Small intestine (tissue), 7 donors: ENCODE data around the gene KRT24. TPM values are rescaled to one million over a fixed set of nuclear protein-coding genes. Genes with fewer than 3 reads are reported as not detected.

Source experiments
- DNase-seq, 2 donors: peaks; one replicate each; pipeline versions ENCODE4 v3.0.0 to v3.0.0-alpha.2; 2013
- FAIRE-seq: peaks from 2 replicates; lab custom pipeline; 2012; peaks lifted over from hg19 to GRCh38; lab: Jason Lieb, UNC
- H3K27ac ChIP-seq, 3 donors: one replicate each; pipeline ENCODE4 v1.5.1; 2013; ENCODE audit warnings: low read length in 2 of 3, mild to moderate bottlenecking in 2 of 3, control low read depth in 1 of 3, inconsistent platforms in 1 of 3, low read depth in 1 of 3, moderate library complexity in 1 of 3
- H3K27me3 ChIP-seq, 3 donors: one replicate each; pipeline ENCODE4 v1.6.1; 2013; ENCODE audit warnings: low read length in 3 of 3, inconsistent platforms in 1 of 3; ENCODE audit not compliant: control insufficient read depth in 3 of 3, insufficient read depth in 3 of 3
- H3K36me3 ChIP-seq, 3 donors: one replicate each; pipeline ENCODE4 v1.6.1; 2013; ENCODE audit warnings: low read length in 3 of 3, inconsistent platforms in 1 of 3, low read depth in 1 of 3, mild to moderate bottlenecking in 1 of 3, moderate library complexity in 1 of 3; ENCODE audit not compliant: control insufficient read depth in 3 of 3, insufficient read depth in 2 of 3
- H3K4me1 ChIP-seq, 3 donors: one replicate each; pipeline ENCODE4 v1.6.1; 2013; ENCODE audit warnings: low read length in 2 of 3, inconsistent platforms in 1 of 3, low read depth in 1 of 3, mild to moderate bottlenecking in 1 of 3, moderate library complexity in 1 of 3; ENCODE audit not compliant: control insufficient read depth in 3 of 3, insufficient read depth in 2 of 3
- H3K4me3 ChIP-seq, 3 donors: one replicate each; pipeline ENCODE4 v1.5.1; 2013; ENCODE audit warnings: low read length in 3 of 3, control low read depth in 1 of 3, inconsistent platforms in 1 of 3, low read depth in 1 of 3, mild to moderate bottlenecking in 1 of 3, moderate library complexity in 1 of 3
- H3K9me3 ChIP-seq, 2 donors: one replicate each; pipeline ENCODE4 v1.6.1; 2013; ENCODE audit warnings: low read depth in 1 of 2, low read length in 1 of 2; ENCODE audit not compliant: control insufficient read depth in 2 of 2, insufficient read depth in 1 of 2
- WGBS, 3 donors: extraction: QIAGEN DNeasy Blood & Tissue Kit; methylation state at CpG; one replicate each; pipeline ENCODE4 v1.1.7; 2013; 5-methylcytosine and 5-hydroxymethylcytosine counted together
- polyA plus RNA-seq, 4 donors: library from polyadenylated mRNA; stranded (reverse) in 3 of 4; unstranded in 1 of 4; fragments of 200-250 nt in 3 of 4; fragments of 120-200 nt in 1 of 4; gene quantifications; one replicate each; pipeline versions ENCODE4 v1.2.1 to v1.2.3, GENCODE V29; 2013
- donor health status: healthy with polysubstance abuse.
- donor health status: control.
- donor health status: control.
- donor health status: Bipolar disorder and iron deficiency.
- donor health status: healthy.

KRT24 gene
- polyA plus RNA-seq, 4 donors, result 0.48 TPM; not detected in 3

GRCh38 chr17:40664582-40665333 lies 38.8 kb downstream of the KRT24 start, which contains the start of gene KRT222:
TSS of gene KRT222 (minus strand) at chr17:40665177. CDS start at chr17:40665099, 78 bp downstream.
- 6 to 9% (median 7%) methylated on average over 12 of the region's 12 CpGs for WGBS, 3 donors
- peak; percentile 26 to 43 for DNase-seq
- Histone ChIP-seq H3K4me1 (peaks cover 0 to 8% (median 4%) of the 10 kb centered on the region in 3 donors), H3K27me3 (no peaks in the 10 kb centered on the region), H3K27ac (peak within 1 kb of the TSS in 1 of 3 donors; percentile 59), H3K36me3 (no peaks in the 10 kb centered on the region), H3K4me3 (peak within 1 kb of the TSS in 2 of 3 donors; percentile 14 to 29), H3K9me3 (no peaks in the 10 kb centered on the region)
- FAIRE-seq, result no peak

DNA sequence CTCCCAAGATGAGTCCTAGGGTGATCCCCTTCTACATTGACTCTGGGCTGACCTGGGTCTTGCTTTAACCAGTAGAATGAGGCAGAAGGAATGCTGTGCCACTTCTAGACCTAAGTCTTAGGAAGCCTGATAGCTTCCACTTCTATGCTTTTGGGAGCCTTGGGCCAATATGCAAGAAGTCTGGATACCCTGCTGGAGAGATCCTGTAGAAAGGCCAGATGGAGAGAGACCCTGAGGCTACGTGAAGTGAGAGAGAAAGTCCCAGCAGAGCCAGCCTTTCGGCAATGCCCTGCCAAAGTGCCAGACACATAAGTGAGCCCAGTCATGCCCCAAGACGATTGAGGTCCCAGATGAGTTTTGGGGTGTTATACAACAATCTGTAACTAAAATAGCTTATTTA lies 40.3 kb downstream of the KRT24 start:
- 76 to 83% (median 78%) methylated on average over 3 of the region's 3 CpGs for WGBS, 3 donors
- H3K4me3 ChIP-seq, result no peak overlapping the region

DNA sequence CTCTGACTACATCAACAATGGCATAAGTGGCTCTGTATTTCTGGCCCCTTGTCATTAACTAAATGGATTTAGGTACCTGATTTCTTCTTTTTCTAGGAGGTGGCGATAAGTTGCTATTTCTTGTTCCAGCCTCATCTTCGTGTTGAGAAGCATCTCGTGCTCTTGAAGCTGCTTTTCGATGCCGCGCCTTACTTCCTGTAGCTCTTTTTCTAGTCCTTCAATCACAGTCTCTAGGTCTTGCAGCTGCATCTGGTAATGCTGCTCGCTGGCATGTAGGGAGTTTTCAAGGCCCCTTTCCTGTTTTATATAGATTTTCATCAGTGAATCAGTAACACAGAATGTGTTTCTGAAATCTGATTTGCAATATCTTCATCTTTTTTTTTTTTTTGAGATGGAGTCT lies 43.6 kb downstream of the KRT24 start:
- H3K27ac ChIP-seq, result no peak overlapping the region
- 80 to 88% (median 81%) methylated on average over 7 of the region's 7 CpGs for WGBS, 3 donors
- no peaks in the 10 kb centered on the region for H3K4me1 ChIP-seq
- DNase-seq, result no peak
- H3K27me3 ChIP-seq, result no peaks in the 10 kb centered on the region
- no peaks in the 10 kb centered on the region for H3K9me3 ChIP-seq
- FAIRE-seq, result no peak
- no peak overlapping the region for H3K4me3 ChIP-seq
- peaks cover 0 to 2% (median 0%) of the 10 kb centered on the region in 3 donors for H3K36me3 ChIP-seq

More for the DNA sequence above, 40.3 kb downstream of the KRT24 start:
- Histone ChIP-seq H3K27me3 (no peaks in the 10 kb centered on the region), H3K36me3 (no peaks in the 10 kb centered on the region), H3K9me3 (no peaks in the 10 kb centered on the region), H3K4me1 (peaks cover 0 to 8% (median 4%) of the 10 kb centered on the region in 3 donors), H3K27ac (no peak overlapping the region)
- FAIRE-seq, result no peak
- no peak for DNase-seq

- Histone ChIP-seq H3K9me3 (no peaks in the 10 kb centered on the region), H3K36me3 (peaks cover 0 to 2% (median 0%) of the 10 kb centered on the region in 3 donors), H3K4me3 (no peak overlapping the region), H3K27ac (no peak overlapping the region), H3K27me3 (no peaks in the 10 kb centered on the region), H3K4me1 (no peaks in the 10 kb centered on the region)
- FAIRE-seq, result no peak
- no peak for DNase-seq
Observed at GRCh38 chr17:40658396-40658795, 45.2 kb downstream of the KRT24 start.

- 68 to 72% (median 70%) methylated on average over 5 of the region's 5 CpGs for WGBS, 3 donors
- peaks cover 0 to 1% (median 0%) of the 10 kb centered on the region in 3 donors for H3K36me3 ChIP-seq
- H3K27me3 ChIP-seq, result no peaks in the 10 kb centered on the region
- no peak overlapping the region for H3K27ac ChIP-seq
- FAIRE-seq, result no peak
- H3K4me1 ChIP-seq, result peaks cover 1 to 10% (median 5%) of the 10 kb centered on the region in 3 donors
- DNase-seq, result no peak
- H3K9me3 ChIP-seq, result no peaks in the 10 kb centered on the region
- no peak overlapping the region for H3K4me3 ChIP-seq
Observed at GRCh38 chr17:40651939-40652338, 51.6 kb downstream of the KRT24 start.

DNA sequence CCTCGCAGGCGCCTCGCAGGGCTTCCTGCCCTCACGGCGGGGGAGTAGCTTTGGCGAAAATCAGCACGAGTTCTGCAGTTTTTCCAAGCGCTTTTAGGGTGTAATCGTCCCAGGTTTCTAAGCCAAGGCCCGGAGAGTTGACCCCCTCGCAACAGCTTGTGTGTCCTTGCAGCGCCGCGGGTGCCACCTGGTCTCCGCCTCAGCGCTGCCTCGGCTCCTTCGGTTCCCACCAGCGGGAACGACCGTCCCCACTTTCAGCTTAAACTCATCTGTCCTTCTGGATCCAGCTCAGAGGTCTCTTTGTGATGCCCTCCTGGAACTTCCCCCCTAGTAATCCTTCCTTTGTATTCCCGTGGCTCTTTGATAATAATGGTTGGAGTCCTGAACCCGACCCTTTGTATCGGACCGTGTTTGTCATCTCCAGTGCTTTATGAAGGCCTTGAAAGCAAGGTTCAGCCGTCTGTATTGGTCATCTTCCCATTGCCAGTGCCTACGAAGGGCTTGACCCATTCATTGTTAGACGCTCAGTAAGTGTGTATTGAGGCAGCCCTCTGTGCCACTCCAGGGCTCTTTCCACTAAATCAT lies 55.1 kb downstream of the KRT24 start:
- Histone ChIP-seq H3K9me3 (no peaks in the 10 kb centered on the region), H3K27me3 (no peaks in the 10 kb centered on the region), H3K36me3 (no peaks in the 10 kb centered on the region), H3K27ac (peak overlapping the region; percentile 91 to 97 (median 96)), H3K4me1 (peaks cover 1 to 18% (median 9%) of the 10 kb centered on the region in 3 donors), H3K4me3 (peak overlapping the region; percentile 74 to 91 (median 85))
- DNase-seq (peak in 1 of 2 donors; percentile 67), FAIRE-seq (no peak)
- 2 to 4% (median 3%) methylated on average over 28 of the region's 28 CpGs for WGBS, 3 donors

Other genes with a start within 250 kb of the KRT24 start
- gene TNS4, start 202.1 kb downstream of the KRT24 start, polyA plus RNA-seq, result 1 to 10 TPM in 1 of 4 donors, not detected in 3; 3.0 TPM
- gene CCR7, start 138.3 kb downstream of the KRT24 start, polyA plus RNA-seq, result 1 to 10 TPM in 1 of 4 donors, under 1 TPM in 1, not detected in 2; 0.92 to 1.7 TPM
- gene SMARCE1, start 55.9 kb downstream of the KRT24 start, polyA plus RNA-seq, result 100 to 1,000 TPM in 1 of 4 donors, 10 to 100 TPM in 3; 75.4 to 116 (median 85.5) TPM
- 1 to 10 TPM; 1.2 to 5.1 (median 2.9) TPM for gene KRT222, start 38.6 kb downstream of the KRT24 start, polyA plus RNA-seq
- under 1 TPM in 1 of 4 donors, not detected in 3; 0.04 TPM for gene KRT25, start 51.6 kb upstream of the KRT24 start, polyA plus RNA-seq
- not detected for gene KRT26, start 68.4 kb upstream of the KRT24 start, polyA plus RNA-seq
- under 1 TPM in 1 of 4 donors, not detected in 3; 0.03 TPM for gene KRT27, start 78.8 kb upstream of the KRT24 start, polyA plus RNA-seq
- gene KRT28, start 96.2 kb upstream of the KRT24 start, polyA plus RNA-seq, result not detected
- gene KRT10, start 118.9 kb upstream of the KRT24 start, polyA plus RNA-seq, result 10 to 100 TPM; 18.7 to 51.3 (median 36.8) TPM
- gene KRT12, start 163.5 kb upstream of the KRT24 start, polyA plus RNA-seq, result 1 to 10 TPM in 2 of 4 donors, under 1 TPM in 2; 0.28 to 9.2 (median 3.1) TPM
- gene KRT20, start 181.5 kb upstream of the KRT24 start, polyA plus RNA-seq, result 1,000 to 10,000 TPM in 1 of 4 donors, 100 to 1,000 TPM in 2, 10 to 100 TPM in 1; 66.8 to 1,534 (median 545) TPM
- gene KRT23, start 233.9 kb upstream of the KRT24 start, polyA plus RNA-seq, result under 1 TPM in 2 of 4 donors, not detected in 2; 0.66 to 0.82 TPM